Coronary artery (tissue), 2 donors: ENCODE data around the gene LIME1.
A peak's percentile ranks its signal among the peaks of the same experiment; 100 is the strongest.

Experiments used
- DNase-seq: peaks from one replicate; pipeline ENCODE4 v3.0.0-alpha.2; 2017; ENCODE audit warnings: low spot score
- H3K27ac ChIP-seq, 2 donors: fragments of 200-600 bp; sonication (generic); one replicate each; pipeline ENCODE4 v1.5.1; 2016 to 2019
- H3K4me3 ChIP-seq: fragments of 200-600 bp; sonication (generic); 2 replicates; pipeline ENCODE4 v1.5.1; 2016; ENCODE audit warnings: mild to moderate bottlenecking, moderate library complexity
- TF ChIP-seq, protein P1 (sequence below): fragments of 200-600 bp; sonication (generic); IDR thresholded peaks from one replicate; pipeline ENCODE4 v1.5.1; 2019; ENCODE audit warnings: antibody characterized with exemption

Gene LIME1

DNA sequence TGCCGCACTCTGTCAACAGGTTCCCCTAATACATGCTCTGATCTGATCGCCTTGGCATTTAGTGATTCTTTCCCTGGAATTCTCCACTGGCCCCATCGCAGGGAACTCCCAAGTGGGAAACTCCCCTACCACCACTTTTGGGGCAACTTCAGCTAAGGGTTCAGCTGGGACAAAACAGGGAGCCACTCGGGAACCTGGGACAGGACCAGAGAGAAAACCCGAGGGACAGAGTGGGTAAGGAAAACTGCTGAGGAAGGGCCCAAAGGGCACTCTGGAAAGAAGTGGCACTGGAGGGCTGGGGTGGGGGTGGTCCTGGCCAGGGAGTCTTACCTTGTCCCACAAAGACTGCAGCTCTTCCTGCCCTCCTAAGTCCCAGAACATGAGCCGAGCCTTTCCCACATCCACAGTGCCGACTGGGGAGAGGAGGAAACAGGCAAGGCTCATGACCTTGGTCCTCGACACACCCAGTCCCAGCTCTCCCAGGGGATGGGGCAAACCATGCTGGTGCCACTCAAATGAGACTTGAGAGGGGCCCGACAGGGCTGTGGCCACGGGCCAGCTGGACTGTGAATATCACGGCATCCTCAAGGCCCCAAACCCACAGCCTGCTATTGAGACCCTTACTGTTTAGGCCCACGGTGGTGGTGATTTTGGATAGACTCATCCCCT lies 30.3 kb upstream of the LIME1 start:
- TF ChIP-seq, protein P1, sequence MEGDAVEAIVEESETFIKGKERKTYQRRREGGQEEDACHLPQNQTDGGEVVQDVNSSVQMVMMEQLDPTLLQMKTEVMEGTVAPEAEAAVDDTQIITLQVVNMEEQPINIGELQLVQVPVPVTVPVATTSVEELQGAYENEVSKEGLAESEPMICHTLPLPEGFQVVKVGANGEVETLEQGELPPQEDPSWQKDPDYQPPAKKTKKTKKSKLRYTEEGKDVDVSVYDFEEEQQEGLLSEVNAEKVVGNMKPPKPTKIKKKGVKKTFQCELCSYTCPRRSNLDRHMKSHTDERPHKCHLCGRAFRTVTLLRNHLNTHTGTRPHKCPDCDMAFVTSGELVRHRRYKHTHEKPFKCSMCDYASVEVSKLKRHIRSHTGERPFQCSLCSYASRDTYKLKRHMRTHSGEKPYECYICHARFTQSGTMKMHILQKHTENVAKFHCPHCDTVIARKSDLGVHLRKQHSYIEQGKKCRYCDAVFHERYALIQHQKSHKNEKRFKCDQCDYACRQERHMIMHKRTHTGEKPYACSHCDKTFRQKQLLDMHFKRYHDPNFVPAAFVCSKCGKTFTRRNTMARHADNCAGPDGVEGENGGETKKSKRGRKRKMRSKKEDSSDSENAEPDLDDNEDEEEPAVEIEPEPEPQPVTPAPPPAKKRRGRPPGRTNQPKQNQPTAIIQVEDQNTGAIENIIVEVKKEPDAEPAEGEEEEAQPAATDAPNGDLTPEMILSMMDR, result no peak
- DNase-seq, result peak; percentile 71
- H3K4me3 ChIP-seq, result peak overlapping the region; percentile 90
- H3K27ac ChIP-seq, result peak overlapping the region; percentile 77 to 94

DNA sequence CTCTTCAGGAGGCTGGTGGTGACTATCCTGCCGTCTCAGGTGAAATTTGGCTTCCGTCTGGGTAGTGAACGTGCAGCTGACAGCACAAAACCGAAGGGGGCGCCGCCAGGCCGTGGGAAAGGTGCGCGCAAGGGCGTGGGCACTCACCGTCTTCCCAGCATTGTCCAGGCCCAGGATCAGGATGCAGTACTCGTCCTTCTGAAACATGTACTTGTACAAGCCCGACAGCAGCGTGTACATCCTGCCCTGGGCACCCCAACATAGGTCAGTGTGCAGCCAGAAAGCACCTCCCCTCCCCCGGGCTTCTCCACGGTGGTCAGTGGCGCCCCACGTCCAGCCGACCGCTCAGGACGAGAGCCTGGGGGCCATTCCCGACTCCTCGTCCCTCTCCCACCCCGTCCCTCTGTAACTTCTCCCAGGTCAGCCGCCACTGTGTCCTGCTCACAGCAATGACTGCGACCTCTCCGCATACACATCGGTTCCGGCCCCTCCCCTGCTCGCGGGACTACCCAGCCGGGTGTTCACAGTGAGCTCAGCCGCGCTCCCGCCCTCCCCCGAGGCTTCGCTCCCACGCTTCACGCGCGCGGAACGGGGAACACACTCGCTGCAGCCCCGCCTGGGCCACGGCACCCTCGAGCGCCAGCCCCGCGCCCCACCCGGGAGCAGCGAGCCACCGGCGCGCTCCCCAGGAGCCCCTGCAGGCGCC lies 29.5 kb upstream of the LIME1 start:
- Histone ChIP-seq H3K4me3 (peak overlapping the region; percentile 90), H3K27ac (peak overlapping the region; percentile 77 to 94)
- TF ChIP-seq, protein P1, result no peak
- DNase-seq, result peak; percentile 79

DNA sequence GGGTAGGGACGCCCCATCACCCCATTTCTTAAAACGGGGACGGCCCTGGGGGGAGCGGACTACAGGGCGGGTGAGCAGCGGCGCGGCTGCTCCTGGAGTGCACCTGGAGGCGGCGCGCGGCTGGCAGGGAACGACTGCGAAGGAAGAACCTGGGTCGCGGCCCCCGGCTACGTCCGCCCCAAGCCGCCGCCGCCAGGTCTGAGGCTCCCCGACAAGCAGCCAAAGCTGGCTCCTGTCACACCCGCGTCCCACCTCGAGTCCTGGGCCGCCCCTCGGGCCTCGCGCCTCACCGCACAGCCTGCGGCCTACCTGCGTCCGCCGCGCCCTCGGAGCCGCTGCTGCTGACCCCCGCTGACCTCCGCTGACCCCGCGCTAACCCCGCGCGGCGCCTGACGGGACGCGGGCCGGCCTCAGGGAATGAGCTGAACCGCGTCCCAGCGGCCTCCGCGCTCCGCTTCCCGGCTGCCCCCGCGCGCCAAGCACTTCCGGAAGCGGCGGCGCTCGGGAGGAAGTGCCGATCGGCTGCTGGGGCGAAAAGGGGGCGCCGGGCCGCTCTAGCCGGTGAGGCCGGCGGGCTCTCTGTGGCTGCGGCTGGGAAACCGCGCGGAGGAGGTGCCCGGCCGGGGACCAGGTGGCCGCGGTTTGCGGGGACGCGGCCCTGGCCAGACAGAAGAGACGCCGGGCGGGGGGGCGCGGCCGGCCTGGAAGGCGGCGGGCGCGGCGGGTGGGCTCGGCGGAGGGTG lies 28.7 kb upstream of the LIME1 start, which contains the start of the genes ARFRP1 and ZGPAT:
Gene ARFRP1, minus strand, starts transcription at position 419 of the 743 bp plus-strand sequence. CDS start 885 bp downstream, outside the sequence.
Gene ZGPAT, plus strand, starts transcription at position 482 of the 743 bp plus-strand sequence. CDS start 542 bp downstream, outside the sequence.
- peak; percentile 90 for DNase-seq
- Histone ChIP-seq H3K4me3 (peak within 1 kb of the TSS; percentile 90), H3K27ac (peak within 1 kb of the TSS; percentile 77 to 94)
- TF ChIP-seq, protein P1, result no peak

DNA sequence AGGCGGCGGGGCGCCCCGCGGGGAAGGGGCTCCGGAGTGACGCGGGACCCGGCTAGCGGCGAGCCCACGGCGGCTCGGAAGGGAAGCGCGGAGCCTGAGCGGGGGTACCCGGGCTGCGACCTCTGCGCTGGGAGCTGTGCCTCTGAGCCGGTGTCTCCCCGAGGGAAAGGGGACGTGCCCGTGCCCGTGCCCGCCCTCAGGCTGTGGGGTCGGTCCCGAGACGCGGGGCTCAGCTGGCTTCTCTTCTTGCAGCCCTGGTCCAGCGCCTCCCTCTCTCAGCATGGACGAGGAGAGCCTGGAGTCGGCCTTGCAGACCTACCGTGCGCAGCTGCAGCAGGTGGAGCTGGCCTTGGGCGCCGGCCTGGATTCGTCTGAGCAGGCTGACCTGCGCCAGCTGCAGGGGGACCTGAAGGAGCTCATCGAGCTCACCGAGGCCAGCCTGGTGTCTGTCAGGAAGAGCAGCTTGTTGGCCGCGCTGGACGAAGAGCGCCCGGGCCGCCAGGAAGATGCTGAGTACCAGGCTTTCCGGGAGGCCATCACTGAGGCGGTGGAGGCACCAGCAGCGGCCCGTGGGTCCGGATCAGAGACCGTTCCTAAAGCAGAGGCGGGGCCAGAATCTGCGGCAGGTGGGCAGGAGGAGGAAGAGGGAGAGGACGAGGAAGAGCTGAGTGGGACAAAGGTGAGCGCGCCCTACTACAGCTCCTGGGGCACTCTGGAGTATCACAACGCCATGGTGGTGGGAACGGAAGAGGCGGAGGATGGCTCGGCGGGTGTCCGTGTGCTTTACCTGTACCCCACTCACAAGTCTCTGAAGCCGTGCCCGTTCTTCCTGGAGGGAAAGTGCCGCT lies 27.9 kb upstream of the LIME1 start:
- peak overlapping the region; percentile 90 for H3K4me3 ChIP-seq
- TF ChIP-seq, protein P1, result no peak
- peak; percentile 74 for DNase-seq
- peak overlapping the region; percentile 77 to 94 for H3K27ac ChIP-seq

DNA sequence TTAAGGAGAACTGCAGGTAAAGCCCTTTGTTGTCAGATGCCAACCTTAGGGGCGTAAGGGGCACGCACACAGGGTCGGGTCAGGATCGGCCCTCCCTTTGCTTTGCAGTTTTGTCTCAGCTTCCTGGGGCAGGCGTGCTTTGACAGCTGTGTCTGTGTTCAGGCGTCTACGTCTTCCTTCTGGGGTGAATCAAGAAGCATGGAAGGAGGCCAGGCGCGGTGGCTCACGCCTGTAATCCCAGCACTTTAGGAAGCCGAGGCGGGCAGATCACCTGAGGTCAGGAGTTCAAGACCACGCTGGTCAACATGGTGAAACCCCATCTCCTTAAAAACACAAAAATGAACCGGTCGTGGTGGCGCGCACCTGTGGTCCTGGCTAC lies 27.3 kb upstream of the LIME1 start:
- no peak for DNase-seq
- Histone ChIP-seq H3K27ac (peak overlapping the region in 1 of 2 donors; percentile 94), H3K4me3 (peak overlapping the region; percentile 90)

More for the DNA sequence above, 27.3 kb upstream of the LIME1 start:
- TF ChIP-seq, protein P1, result no peak
